ENCODE data around the gene CACHD1.

Gene CACHD1

GRCh38 chr1:64555947-64556346 lies 86.0 kb downstream of the CACHD1 start:
- no peak for TF ChIP-seq CTCF (IDR thresholded peaks at IDR 0.05; ENCODE audit: control insufficient read depth, insufficient read depth, low read depth, low read length, missing control alignments)
- no peak for DNase-seq (ENCODE audit: low read depth)
- no peak overlapping the region for H3K4me3 ChIP-seq (ENCODE audit: control insufficient read depth, low read depth, low read length)

- H3K4me3 ChIP-seq (ENCODE audit: control insufficient read depth, low read depth, low read length): no peak overlapping the region
- DNase-seq (ENCODE audit: low read depth): no peak
- TF ChIP-seq CTCF (IDR thresholded peaks at IDR 0.05; ENCODE audit: control insufficient read depth, insufficient read depth, low read depth, low read length, missing control alignments): no peak
Observed at GRCh38 chr1:64561993-64562392, 92.1 kb downstream of the CACHD1 start.

GRCh38 chr1:64563958-64564565 lies 94.1 kb downstream of the CACHD1 start:
- no peak for DNase-seq (ENCODE audit: low read depth)
- no peak for TF ChIP-seq CTCF (IDR thresholded peaks at IDR 0.05; ENCODE audit: control insufficient read depth, insufficient read depth, low read depth, low read length, missing control alignments)
- no peak overlapping the region for H3K4me3 ChIP-seq (ENCODE audit: control insufficient read depth, low read depth, low read length)

GRCh38 chr1:64564891-64565290 lies 95.0 kb downstream of the CACHD1 start:
- no peak overlapping the region for H3K4me3 ChIP-seq (ENCODE audit: control insufficient read depth, low read depth, low read length)
- TF ChIP-seq CTCF (IDR thresholded peaks at IDR 0.05; ENCODE audit: control insufficient read depth, insufficient read depth, low read depth, low read length, missing control alignments): no peak
- DNase-seq (ENCODE audit: low read depth): no peak

- TF ChIP-seq CTCF (IDR thresholded peaks at IDR 0.05; ENCODE audit: control insufficient read depth, insufficient read depth, low read depth, low read length, missing control alignments): no peak
- no peak for DNase-seq (ENCODE audit: low read depth)
- H3K4me3 ChIP-seq (ENCODE audit: control insufficient read depth, low read depth, low read length): no peak overlapping the region
Observed at GRCh38 chr1:64567426-64568170, 97.7 kb downstream of the CACHD1 start.

GRCh38 chr1:64568171-64568450 lies 98.2 kb downstream of the CACHD1 start:
- no peak for DNase-seq (ENCODE audit: low read depth)
- H3K4me3 ChIP-seq (ENCODE audit: control insufficient read depth, low read depth, low read length): no peak overlapping the region
- TF ChIP-seq CTCF (IDR thresholded peaks at IDR 0.05; ENCODE audit: control insufficient read depth, insufficient read depth, low read depth, low read length, missing control alignments): no peak

All from AG09309 (cell line).